Ishikawa (cell line): ENCODE results near the gene CD34.

Source experiments
- CEBPB ChIP-seq: IDR thresholded peaks from 2 replicates; pipeline ENCODE4 v1.6.1; 2012
- CREB1 ChIP-seq: IDR thresholded peaks from 2 replicates; pipeline ENCODE4 v1.6.1; 2012; ENCODE audit warnings: low read depth
- EGR1 ChIP-seq: IDR thresholded peaks from 2 replicates; pipeline ENCODE4 v1.6.1; 2012
- EP300 ChIP-seq: IDR thresholded peaks from 2 replicates; pipeline ENCODE4 v1.6.1; 2012; ENCODE audit warnings: borderline replicate concordance
- FOXM1 ChIP-seq: IDR thresholded peaks from 2 replicates; pipeline ENCODE4 v1.6.1; 2012; ENCODE audit warnings: low read depth, borderline replicate concordance
- NFIC ChIP-seq: IDR thresholded peaks from 2 replicates; pipeline ENCODE4 v1.6.1; 2012
- RAD21 ChIP-seq: IDR thresholded peaks from 2 replicates; pipeline ENCODE4 v1.6.1; 2012; ENCODE audit warnings: low read depth
- TAF1 ChIP-seq: IDR thresholded peaks from 2 replicates; pipeline ENCODE4 v1.6.1; 2012; ENCODE audit warnings: low read depth, mild to moderate bottlenecking
- TCF12 ChIP-seq: IDR thresholded peaks from 2 replicates; pipeline ENCODE4 v1.6.1; 2012; ENCODE audit warnings: low read depth
- TEAD4 ChIP-seq: IDR thresholded peaks from 2 replicates; pipeline ENCODE4 v1.6.1; 2012
- YY1 ChIP-seq: IDR thresholded peaks from 2 replicates; pipeline ENCODE4 v1.6.1; 2012; ENCODE audit warnings: low read depth
- ZBTB7A ChIP-seq: IDR thresholded peaks from 2 replicates; pipeline ENCODE4 v1.6.1; 2012; ENCODE audit warnings: low read depth
- TF ChIP-seq, protein P1 (sequence below): IDR thresholded peaks from 2 replicates; pipeline ENCODE4 v1.6.1; 2012
- TF ChIP-seq, protein P2 (sequence below): IDR thresholded peaks from 2 replicates; pipeline ENCODE4 v1.6.1; 2012; ENCODE audit warnings: low read depth, mild to moderate bottlenecking
- TF ChIP-seq, protein P3 (sequence below): IDR thresholded peaks from 2 replicates; pipeline ENCODE4 v1.6.1; 2012

CD34 gene

DNA sequence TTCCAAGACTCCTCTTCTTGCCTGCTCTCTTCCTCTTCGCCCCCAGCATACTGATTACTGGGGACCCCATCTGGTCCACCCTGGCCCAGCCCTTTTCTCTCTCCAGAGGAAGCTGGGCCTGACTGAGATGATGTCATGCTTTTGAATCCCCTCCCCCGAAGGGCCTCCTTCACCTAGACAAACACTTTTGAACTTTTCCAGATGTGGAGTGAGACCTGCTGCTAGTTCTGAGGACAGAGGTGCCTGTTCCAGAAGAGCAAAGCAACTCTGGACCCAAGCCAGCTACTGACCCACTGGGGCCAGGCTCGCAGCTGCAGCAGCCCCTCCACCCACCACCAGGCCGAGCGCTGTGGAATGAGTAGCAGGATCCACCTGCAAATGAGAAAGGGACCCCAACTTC lies 8.4 kb downstream of the CD34 start:
- TF ChIP-seq EP300 (no peak), ZBTB7A (no peak), TEAD4 (no peak), YY1 (no peak), EGR1 (no peak), FOXM1 (no peak), NFIC (no peak), RAD21 (no peak)
- TF ChIP-seq, protein P1, sequence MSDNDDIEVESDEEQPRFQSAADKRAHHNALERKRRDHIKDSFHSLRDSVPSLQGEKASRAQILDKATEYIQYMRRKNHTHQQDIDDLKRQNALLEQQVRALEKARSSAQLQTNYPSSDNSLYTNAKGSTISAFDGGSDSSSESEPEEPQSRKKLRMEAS = no peak

DNA sequence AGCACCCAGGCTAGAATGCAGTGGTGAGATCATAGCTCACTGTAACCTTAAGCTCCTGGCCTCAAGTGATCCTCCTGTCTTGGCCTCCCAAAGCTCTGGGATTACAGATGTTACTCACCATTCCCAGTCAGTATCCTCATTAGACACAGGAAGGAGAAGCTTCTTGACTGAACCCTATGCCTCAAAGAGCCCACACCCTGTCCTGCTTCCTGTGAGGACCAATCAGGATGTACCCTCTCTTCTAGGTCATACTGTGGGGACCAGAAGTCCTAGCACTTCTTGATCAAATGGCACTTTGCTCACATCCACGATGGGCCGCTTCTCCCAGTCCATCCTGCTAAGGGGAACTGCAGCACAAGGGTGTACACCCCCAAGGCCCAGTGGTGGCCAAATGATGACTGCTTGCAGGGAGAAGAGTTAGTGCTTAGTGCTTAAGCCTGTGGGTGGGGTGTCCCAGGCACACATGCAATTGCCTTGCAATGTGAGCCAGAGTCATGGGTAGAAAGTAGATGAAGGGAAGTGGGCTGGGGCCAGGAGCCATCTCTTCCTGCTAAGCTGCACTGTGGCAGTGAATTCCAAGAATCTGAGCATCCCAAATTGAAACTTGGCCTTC lies 9.8 kb downstream of the CD34 start:
- no peak for TF ChIP-seq NFIC
- TF ChIP-seq TAF1 = no peak
- no peak for TF ChIP-seq CREB1
- no peak for TF ChIP-seq YY1

DNA sequence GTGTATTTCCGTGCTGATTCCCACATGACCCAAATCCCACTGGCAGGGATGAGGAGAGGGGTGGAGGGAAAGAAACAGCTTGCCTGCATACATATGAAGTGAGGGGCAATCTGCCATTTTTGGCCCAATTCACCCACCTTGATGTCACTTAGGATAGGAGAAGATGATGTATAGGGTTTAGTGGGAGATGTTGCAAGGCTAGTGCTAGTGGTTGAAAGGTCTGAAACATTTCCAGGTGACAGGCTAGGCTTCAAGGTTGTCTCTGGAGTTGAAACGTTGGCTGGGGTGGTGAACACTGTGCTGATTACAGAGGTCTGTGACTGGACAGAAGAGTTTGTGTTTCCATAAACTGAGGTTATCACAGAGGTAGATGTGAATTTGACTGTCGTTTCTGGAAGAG lies 12.1 kb downstream of the CD34 start:
- TF ChIP-seq TAF1 (no peak), EGR1 (no peak), TCF12 (no peak), YY1 (no peak), CREB1 (no peak), FOXM1 (no peak), NFIC (no peak), CEBPB (no peak), ZBTB7A (no peak), RAD21 (no peak)
- TF ChIP-seq, protein P1 = no peak
- TF ChIP-seq, protein P2, sequence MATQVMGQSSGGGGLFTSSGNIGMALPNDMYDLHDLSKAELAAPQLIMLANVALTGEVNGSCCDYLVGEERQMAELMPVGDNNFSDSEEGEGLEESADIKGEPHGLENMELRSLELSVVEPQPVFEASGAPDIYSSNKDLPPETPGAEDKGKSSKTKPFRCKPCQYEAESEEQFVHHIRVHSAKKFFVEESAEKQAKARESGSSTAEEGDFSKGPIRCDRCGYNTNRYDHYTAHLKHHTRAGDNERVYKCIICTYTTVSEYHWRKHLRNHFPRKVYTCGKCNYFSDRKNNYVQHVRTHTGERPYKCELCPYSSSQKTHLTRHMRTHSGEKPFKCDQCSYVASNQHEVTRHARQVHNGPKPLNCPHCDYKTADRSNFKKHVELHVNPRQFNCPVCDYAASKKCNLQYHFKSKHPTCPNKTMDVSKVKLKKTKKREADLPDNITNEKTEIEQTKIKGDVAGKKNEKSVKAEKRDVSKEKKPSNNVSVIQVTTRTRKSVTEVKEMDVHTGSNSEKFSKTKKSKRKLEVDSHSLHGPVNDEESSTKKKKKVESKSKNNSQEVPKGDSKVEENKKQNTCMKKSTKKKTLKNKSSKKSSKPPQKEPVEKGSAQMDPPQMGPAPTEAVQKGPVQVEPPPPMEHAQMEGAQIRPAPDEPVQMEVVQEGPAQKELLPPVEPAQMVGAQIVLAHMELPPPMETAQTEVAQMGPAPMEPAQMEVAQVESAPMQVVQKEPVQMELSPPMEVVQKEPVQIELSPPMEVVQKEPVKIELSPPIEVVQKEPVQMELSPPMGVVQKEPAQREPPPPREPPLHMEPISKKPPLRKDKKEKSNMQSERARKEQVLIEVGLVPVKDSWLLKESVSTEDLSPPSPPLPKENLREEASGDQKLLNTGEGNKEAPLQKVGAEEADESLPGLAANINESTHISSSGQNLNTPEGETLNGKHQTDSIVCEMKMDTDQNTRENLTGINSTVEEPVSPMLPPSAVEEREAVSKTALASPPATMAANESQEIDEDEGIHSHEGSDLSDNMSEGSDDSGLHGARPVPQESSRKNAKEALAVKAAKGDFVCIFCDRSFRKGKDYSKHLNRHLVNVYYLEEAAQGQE = no peak
- TF ChIP-seq, protein P3, sequence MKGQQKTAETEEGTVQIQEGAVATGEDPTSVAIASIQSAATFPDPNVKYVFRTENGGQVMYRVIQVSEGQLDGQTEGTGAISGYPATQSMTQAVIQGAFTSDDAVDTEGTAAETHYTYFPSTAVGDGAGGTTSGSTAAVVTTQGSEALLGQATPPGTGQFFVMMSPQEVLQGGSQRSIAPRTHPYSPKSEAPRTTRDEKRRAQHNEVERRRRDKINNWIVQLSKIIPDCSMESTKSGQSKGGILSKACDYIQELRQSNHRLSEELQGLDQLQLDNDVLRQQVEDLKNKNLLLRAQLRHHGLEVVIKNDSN = no peak

DNA sequence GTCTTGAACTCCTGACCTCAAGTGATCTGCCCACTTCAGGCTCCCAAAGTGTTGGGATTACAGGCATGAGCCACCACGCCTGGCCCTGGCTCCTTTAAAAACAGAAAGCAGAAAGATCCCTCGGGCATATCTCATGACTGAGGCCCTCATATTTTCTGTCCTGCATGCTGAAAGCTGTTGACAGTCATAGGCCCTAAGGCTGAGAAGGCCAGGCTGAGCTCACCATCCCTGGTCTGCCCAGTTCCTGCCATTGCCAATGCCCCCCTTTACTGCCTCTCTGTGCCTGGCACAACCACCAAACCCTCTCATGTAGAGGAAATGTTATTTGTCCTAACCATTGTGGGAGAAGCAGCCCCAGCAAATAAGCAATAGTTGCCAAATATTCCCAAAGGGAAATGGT lies 12.7 kb downstream of the CD34 start:
- TF ChIP-seq EP300 = no peak
- TF ChIP-seq EGR1 = no peak
- no peak for TF ChIP-seq RAD21
- TF ChIP-seq, protein P1 = no peak
- TF ChIP-seq TAF1 = no peak
- TF ChIP-seq YY1 = no peak
- TF ChIP-seq TEAD4 = no peak
- no peak for TF ChIP-seq CEBPB
- no peak for TF ChIP-seq FOXM1
- TF ChIP-seq, protein P2 = no peak
- no peak for TF ChIP-seq ZBTB7A
- no peak for TF ChIP-seq TCF12

DNA sequence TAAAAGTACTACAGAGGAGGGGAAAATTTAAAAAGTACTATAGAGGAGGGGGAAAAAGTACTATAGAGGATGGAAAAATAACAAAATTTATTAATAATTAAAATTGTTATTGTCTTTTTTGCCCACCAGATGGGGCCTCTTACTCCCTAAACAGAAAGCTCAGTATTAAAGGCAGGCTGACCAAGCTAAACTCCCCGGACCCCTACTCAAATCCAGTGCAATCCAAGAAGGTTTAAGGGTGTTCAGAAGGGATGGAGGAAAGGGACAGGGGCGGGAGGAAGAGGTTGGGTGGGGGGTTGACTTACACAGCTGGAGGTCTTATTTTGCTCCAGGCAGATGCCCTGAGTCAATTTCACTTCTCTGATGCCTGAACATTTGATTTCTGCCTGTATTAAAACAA lies 13.7 kb downstream of the CD34 start:
- TF ChIP-seq RAD21 (peak; percentile 42), TEAD4 (no peak)

DNA sequence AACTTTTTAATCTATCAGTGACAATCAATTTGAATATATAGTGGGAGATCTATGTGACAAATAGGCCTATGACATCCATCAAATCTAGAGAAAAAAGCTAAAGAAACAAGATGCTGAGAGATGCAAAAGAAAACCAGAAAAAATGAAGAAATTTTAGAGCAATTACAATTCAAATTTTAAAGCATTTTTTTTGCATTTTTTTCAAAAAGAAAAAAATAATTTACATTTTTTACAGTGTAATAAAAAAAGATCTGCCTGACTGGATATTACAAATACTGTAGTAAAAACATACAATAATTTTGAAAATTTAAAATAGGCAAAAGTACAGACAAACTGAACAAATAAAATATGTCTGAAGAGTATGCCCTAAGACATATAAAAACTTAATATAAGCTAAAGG lies 14.4 kb downstream of the CD34 start:
- no peak for TF ChIP-seq ZBTB7A

DNA sequence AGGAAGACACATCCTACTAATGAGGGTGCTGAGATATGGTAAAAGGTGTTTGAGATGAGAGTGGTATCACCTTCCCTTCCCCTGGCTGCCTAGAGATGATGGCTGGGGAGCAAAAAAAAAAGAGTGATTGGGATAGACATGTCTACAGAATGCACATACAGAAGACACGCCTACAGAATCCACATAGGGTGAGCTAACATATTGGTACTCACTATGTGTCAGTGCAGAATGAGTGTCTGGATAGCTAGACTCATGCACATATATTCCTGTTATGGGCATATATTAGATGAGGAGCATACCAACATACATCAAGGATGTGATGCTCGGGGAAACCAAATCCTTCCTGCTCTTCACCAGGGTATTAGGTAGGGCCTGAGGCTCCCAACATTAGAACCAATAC lies 16.2 kb downstream of the CD34 start:
- no peak for TF ChIP-seq CEBPB
- no peak for TF ChIP-seq ZBTB7A
- TF ChIP-seq, protein P3 = no peak
- TF ChIP-seq YY1 = no peak
- TF ChIP-seq TEAD4 = no peak
- TF ChIP-seq EP300 = no peak
- TF ChIP-seq, protein P2 = no peak
- no peak for TF ChIP-seq TAF1
- TF ChIP-seq FOXM1 = no peak
- TF ChIP-seq CREB1 = no peak
- TF ChIP-seq, protein P1 = no peak
